PC-3 (cell line): ENCODE measurements around the gene CTTNBP2NL.

ENCODE experiments used
- CTCF ChIP-seq: fragments of 300-600 bp; sonication (generic); conservative IDR thresholded peaks from 2 replicates; pipeline ENCODE4 v1.5.1; 2017; ENCODE audit warnings: antibody characterized with exemption, low read depth, mild to moderate bottlenecking, low read length
- EZH2 ChIP-seq: fragments of 300-600 bp; sonication (generic); IDR thresholded peaks from one replicate; pipeline ENCODE4 v1.6.1; 2017; ENCODE audit warnings: antibody characterized with exemption, mild to moderate bottlenecking, low read length; ENCODE audit not compliant: unreplicated experiment
- EZH2phosphoT487 ChIP-seq: fragments of 300-600 bp; sonication (generic); IDR thresholded peaks from 2 replicates; pipeline ENCODE4 v1.6.1; 2018; ENCODE audit warnings: mild to moderate bottlenecking, antibody characterized with exemption, low read length, borderline replicate concordance

DNA sequence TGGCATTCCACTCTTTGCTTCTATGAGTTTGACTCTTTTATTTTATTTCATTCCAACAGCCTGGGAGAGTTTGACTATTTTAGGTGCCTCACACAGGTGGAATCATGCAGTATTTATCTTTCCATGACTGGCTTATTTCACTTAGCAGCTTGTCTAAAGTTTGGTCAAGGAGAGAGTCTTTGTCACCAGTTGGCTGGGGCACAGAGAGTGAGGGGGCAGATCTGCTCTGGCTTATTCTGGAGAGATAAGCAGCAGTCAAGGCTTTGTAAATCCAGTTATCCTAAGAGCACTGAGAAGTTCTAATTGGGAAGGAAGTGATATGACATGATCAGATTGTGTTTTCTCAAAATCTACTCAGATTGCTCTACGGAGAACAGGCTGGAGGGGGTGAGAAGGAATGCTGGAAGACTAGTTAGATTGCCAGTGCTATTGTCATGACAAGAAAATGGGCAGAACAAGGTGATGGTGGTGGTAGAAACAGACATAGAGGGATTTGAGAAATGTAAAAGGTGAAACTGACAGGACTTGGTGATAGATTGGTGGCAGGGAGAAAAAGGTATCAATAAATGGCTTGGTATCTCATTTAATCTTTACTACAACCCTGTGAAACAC lies 12.1 kb upstream of the CTTNBP2NL start:
- no peak for TF ChIP-seq CTCF
- no peak for TF ChIP-seq EZH2
- TF ChIP-seq EZH2phosphoT487: no peak
